ENCODE data around the gene ARHGAP12.

GRCh38 chr10:31910016-31910415 lies 18.6 kb downstream of the ARHGAP12 start:
- TF ChIP-seq CTCF (conservative IDR thresholded peaks at IDR 0.05), result no peak
- TF ChIP-seq EZH2 (IDR thresholded peaks at IDR 0.05; ENCODE audit: low read depth), result no peak
